Adrenal gland (tissue), 5 donors: Measurements from ENCODE around the gene MYH2.

ENCODE experiments used
- POLR2A ChIP-seq, 2 donors: fragments of 450-650 bp; IDR thresholded peaks; one replicate each; pipeline ENCODE4 v1.6.1; 2017; ENCODE audit warnings: antibody characterized with exemption in 2 of 2, mild to moderate bottlenecking in 2 of 2, moderate library complexity in 1 of 2
- TF ChIP-seq, protein P1 (sequence below), 6 experiments: fragments of 450-650 bp in 4 of 6; fragments of 200-600 bp in 2 of 6; sonication (generic) in 1 of 6; IDR thresholded peaks; 1 replicate in 5 of 6; 2 replicates in 1 of 6; pipeline versions ENCODE4 v1.5.1 to v1.8.0; 2016 to 2021; ENCODE audit warnings: antibody characterized with exemption in 6 of 6, mild to moderate bottlenecking in 2 of 6, moderate library complexity in 1 of 6
- donor health status: DM: no; HTN: no; CAD: no.

DNA sequence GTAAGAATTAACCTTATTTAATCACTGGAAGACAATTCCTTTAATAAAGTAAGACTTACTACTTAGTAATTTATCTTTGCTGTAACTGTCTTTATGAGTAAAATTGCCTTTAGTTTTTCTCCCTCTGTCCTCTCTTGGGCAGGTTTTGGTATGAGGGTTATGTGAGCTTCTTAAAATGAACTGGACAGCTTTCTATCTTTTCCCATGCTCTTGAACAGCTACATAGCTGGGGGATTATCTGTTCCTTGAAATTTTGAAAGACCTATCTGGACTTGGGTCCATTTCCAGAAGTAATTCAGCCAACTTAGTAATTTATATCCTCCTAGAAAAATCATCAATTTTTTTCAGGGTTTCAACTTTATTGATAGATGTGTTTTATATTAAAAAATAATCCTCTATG is 27.5 kb downstream of the MYH2 start:
- no peak for TF ChIP-seq POLR2A (IDR thresholded peaks at IDR 0.05)
- TF ChIP-seq, protein P1, sequence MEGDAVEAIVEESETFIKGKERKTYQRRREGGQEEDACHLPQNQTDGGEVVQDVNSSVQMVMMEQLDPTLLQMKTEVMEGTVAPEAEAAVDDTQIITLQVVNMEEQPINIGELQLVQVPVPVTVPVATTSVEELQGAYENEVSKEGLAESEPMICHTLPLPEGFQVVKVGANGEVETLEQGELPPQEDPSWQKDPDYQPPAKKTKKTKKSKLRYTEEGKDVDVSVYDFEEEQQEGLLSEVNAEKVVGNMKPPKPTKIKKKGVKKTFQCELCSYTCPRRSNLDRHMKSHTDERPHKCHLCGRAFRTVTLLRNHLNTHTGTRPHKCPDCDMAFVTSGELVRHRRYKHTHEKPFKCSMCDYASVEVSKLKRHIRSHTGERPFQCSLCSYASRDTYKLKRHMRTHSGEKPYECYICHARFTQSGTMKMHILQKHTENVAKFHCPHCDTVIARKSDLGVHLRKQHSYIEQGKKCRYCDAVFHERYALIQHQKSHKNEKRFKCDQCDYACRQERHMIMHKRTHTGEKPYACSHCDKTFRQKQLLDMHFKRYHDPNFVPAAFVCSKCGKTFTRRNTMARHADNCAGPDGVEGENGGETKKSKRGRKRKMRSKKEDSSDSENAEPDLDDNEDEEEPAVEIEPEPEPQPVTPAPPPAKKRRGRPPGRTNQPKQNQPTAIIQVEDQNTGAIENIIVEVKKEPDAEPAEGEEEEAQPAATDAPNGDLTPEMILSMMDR (IDR thresholded peaks at IDR 0.05) = no peak
